Astrocyte of the spinal cord (primary cell): ENCODE measurements around the gene EFR3B.

ENCODE experiments used
- DNase-seq: peaks from one replicate; pipeline ENCODE4 v3.0.0; 2011; ENCODE audit warnings: low read depth, low spot score
- H3K4me3 ChIP-seq: 2 replicates; pipeline ENCODE4 v1.5.1; 2011; ENCODE audit warnings: low read depth, mild to moderate bottlenecking, low read length, moderate library complexity
- CTCF ChIP-seq: IDR thresholded peaks from 2 replicates; pipeline ENCODE4 v1.5.1; 2012; ENCODE audit warnings: low read depth, mild to moderate bottlenecking, low read length, inconsistent platforms
- in situ Hi-C: cut with HindIII; loops from 2 replicates; pipeline ENCODE4 v1.10.0; 2017; ENCODE audit warnings: low sequenced_read_pairs

EFR3B gene

GRCh38 chr2:25054720-25055119 lies 12.8 kb downstream of the EFR3B start:
- no peak for TF ChIP-seq CTCF
- DNase-seq, result no peak
- in situ Hi-C loops, result no loop called here
- no peak overlapping the region for H3K4me3 ChIP-seq

- in situ Hi-C loops, result no loop called here
- no peak for TF ChIP-seq CTCF
These were observed 13.6 kb downstream of the EFR3B start for GRCh38 chr2:25055376-25055920.

GRCh38 chr2:25056098-25056821 lies 14.4 kb downstream of the EFR3B start:
- TF ChIP-seq CTCF, result no peak
- DNase-seq, result no peak
- in situ Hi-C loops, result no loop called here
- H3K4me3 ChIP-seq, result no peak overlapping the region

More at GRCh38 chr2:25055376-25055920, 13.6 kb downstream of the EFR3B start:
- DNase-seq, result no peak
- no peak overlapping the region for H3K4me3 ChIP-seq

GRCh38 chr2:25062511-25062917 lies 20.6 kb downstream of the EFR3B start:
- in situ Hi-C loops, result no loop called here
- no peak for TF ChIP-seq CTCF
- DNase-seq, result no peak
- H3K4me3 ChIP-seq, result no peak overlapping the region

GRCh38 chr2:25063876-25064660 lies 22.2 kb downstream of the EFR3B start:
- in situ Hi-C loops, result no loop called here
- no peak for DNase-seq
- no peak for TF ChIP-seq CTCF

GRCh38 chr2:25065768-25066167 lies 23.9 kb downstream of the EFR3B start:
- no peak for DNase-seq
- H3K4me3 ChIP-seq, result no peak overlapping the region
- TF ChIP-seq CTCF, result no peak
- in situ Hi-C loops, result no loop called here

More at GRCh38 chr2:25063876-25064660, 22.2 kb downstream of the EFR3B start:
- no peak overlapping the region for H3K4me3 ChIP-seq
